ENCODE measurements around the gene PRKCZ. TPM values are rescaled to one million over a fixed set of nuclear protein-coding genes. Genes with fewer than 3 reads are reported as not detected.

The PRKCZ gene
- total and polyA plus RNA-seq, 9 of the 15 experiments (the other 6 are each of a cell fraction or from before 2014, with no cell fraction given): 0.07 to 3.1 (median 1.3) TPM

GRCh38 chr1:2204415-2205190, 154.4 kb downstream of the PRKCZ start (continued):
- TF ChIP-seq FOXO4 (CRISPR knock-in tag; IDR thresholded peaks at IDR 0.05) (no peak), RFX7 (CRISPR knock-in tag; IDR thresholded peaks at IDR 0.05) (no peak), POLR2A (conservative IDR thresholded peaks at IDR 0.05) (peak; percentile 67), RAD51 (IDR thresholded peaks at IDR 0.05; ENCODE audit: borderline replicate concordance, low read depth) (peak; percentile 44; the same call in 1 of the 2 replicates), ZBTB11 (CRISPR knock-in tag; IDR thresholded peaks at IDR 0.05) (0 out of 6 replicates have a peak, but pooled peaks of 1 of the 3 experiments have one; percentile 0), LARP7 (IDR thresholded peaks at IDR 0.05) (0 out of 2 replicates have a peak, but pooled peaks have one; percentile 11), SREBF1 (IDR thresholded peaks at IDR 0.05; ENCODE audit: borderline replicate concordance, low read depth, low read length) (no peak), NRF1 (conservative IDR thresholded peaks at IDR 0.05 in 1 of 2, IDR thresholded peaks at IDR 0.05 in 1 of 2) (0 out of 4 replicates have a peak, but pooled peaks of 1 of the 2 experiments have one; percentile 12), ZNF217 (CRISPR knock-in tag; IDR thresholded peaks at IDR 0.05) (no peak), HDAC1 (IDR thresholded peaks at IDR 0.05) (peak in 1 of 2 experiments; percentile 47; a peak in 1 of 4 replicates), SAP30 (IDR thresholded peaks at IDR 0.05; ENCODE audit: borderline replicate concordance, insufficient read depth, low read depth, low read length, poor library complexity, severe bottlenecking) (peak; percentile 36), ZNF121 (CRISPR knock-in tag; conservative IDR thresholded peaks at IDR 0.05) (no peak), ZNF518B (CRISPR knock-in tag; IDR thresholded peaks at IDR 0.05) (no peak), MTA1 (IDR thresholded peaks at IDR 0.05; ENCODE audit: borderline replicate concordance) (peak; percentile 40; the same call in 1 of the 2 replicates)
- TF ChIP-seq, protein P1, sequence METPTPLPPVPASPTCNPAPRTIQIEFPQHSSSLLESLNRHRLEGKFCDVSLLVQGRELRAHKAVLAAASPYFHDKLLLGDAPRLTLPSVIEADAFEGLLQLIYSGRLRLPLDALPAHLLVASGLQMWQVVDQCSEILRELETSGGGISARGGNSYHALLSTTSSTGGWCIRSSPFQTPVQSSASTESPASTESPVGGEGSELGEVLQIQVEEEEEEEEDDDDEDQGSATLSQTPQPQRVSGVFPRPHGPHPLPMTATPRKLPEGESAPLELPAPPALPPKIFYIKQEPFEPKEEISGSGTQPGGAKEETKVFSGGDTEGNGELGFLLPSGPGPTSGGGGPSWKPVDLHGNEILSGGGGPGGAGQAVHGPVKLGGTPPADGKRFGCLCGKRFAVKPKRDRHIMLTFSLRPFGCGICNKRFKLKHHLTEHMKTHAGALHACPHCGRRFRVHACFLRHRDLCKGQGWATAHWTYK (CRISPR knock-in tag; IDR thresholded peaks at IDR 0.05): no peak
- TF ChIP-seq, protein P2, sequence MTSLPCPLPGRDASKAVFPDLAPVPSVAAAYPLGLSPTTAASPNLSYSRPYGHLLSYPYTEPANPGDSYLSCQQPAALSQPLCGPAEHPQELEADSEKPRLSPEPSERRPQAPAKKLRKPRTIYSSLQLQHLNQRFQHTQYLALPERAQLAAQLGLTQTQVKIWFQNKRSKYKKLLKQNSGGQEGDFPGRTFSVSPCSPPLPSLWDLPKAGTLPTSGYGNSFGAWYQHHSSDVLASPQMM (CRISPR knock-in tag; IDR thresholded peaks at IDR 0.05): no peak
